Mammary epithelial cell (primary cell): ENCODE measurements around the gene SLC66A1.

Experiments used
- EZH2 ChIP-seq: IDR thresholded peaks from 2 replicates; pipeline ENCODE4 v1.6.1; 2012; ENCODE audit warnings: low read length, inconsistent platforms, borderline replicate concordance
- TF ChIP-seq, protein P1 (sequence below), 2 donors: IDR thresholded peaks in 1 of 2; conservative IDR thresholded peaks in 1 of 2; 2 replicates each; pipeline ENCODE4 v1.5.1; 2011 to 2012; ENCODE audit warnings: inconsistent platforms in 2 of 2, low read length in 2 of 2, mild to moderate bottlenecking in 2 of 2, control low read depth in 1 of 2, low read depth in 1 of 2; ENCODE audit not compliant: insufficient read depth in 1 of 2; ENCODE audit errors: extremely low read depth in 1 of 2

DNA sequence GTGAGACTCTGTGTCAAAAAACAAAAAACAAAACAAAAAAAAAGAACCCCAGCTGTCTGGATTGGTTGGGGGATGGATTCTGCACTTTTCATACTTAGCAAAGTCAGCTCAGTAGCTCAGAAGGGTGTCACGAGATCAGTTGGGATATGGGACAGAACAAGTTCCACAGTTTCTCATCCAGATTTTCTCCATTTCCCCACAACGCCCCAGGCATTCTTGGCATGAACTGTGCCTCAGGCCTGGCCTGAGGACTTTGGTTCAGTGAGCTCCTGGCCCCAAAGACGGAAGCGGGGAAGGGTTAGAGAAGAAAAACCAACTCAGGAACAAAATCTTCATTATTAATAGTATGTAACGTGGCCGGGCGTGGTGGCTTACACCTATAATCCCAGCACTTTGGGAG, 2.1 kb upstream of the SLC66A1 start:
- TF ChIP-seq EZH2 = no peak
- TF ChIP-seq, protein P1, sequence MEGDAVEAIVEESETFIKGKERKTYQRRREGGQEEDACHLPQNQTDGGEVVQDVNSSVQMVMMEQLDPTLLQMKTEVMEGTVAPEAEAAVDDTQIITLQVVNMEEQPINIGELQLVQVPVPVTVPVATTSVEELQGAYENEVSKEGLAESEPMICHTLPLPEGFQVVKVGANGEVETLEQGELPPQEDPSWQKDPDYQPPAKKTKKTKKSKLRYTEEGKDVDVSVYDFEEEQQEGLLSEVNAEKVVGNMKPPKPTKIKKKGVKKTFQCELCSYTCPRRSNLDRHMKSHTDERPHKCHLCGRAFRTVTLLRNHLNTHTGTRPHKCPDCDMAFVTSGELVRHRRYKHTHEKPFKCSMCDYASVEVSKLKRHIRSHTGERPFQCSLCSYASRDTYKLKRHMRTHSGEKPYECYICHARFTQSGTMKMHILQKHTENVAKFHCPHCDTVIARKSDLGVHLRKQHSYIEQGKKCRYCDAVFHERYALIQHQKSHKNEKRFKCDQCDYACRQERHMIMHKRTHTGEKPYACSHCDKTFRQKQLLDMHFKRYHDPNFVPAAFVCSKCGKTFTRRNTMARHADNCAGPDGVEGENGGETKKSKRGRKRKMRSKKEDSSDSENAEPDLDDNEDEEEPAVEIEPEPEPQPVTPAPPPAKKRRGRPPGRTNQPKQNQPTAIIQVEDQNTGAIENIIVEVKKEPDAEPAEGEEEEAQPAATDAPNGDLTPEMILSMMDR (conservative IDR thresholded peaks at IDR 0.05 in 1 of 2, IDR thresholded peaks at IDR 0.05 in 1 of 2; ENCODE audit: extremely low read depth in 1 of 2, insufficient read depth in 1 of 2, low read depth in 1 of 2, low read length in 2 of 2) = no peak
